ACHN (cell line): ENCODE results near the gene ANKS6.

ENCODE experiments used
- DNase-seq: peaks from one replicate; pipeline ENCODE4 v3.0.0-alpha.2; 2015
- in situ Hi-C: cut with HindIII; loops from 2 replicates; pipeline ENCODE4 v1.10.0; 2017; ENCODE audit warnings: low sequenced_read_pairs, low pct_ligation_motif_present, low pct_unique_long_range_greater_than_20kb

Gene ANKS6

GRCh38 chr9:98780059-98780749 lies 16.2 kb downstream of the ANKS6 start:
- in situ Hi-C loops, result no loop called here
- no peak for DNase-seq

GRCh38 chr9:98778711-98779530 lies 17.4 kb downstream of the ANKS6 start:
- DNase-seq, result peak; percentile 72
- in situ Hi-C loops, result no loop called here

- in situ Hi-C loops, result no loop called here
- no peak for DNase-seq
Measured at GRCh38 chr9:98778251-98778650, 18.1 kb downstream of the ANKS6 start.

DNA sequence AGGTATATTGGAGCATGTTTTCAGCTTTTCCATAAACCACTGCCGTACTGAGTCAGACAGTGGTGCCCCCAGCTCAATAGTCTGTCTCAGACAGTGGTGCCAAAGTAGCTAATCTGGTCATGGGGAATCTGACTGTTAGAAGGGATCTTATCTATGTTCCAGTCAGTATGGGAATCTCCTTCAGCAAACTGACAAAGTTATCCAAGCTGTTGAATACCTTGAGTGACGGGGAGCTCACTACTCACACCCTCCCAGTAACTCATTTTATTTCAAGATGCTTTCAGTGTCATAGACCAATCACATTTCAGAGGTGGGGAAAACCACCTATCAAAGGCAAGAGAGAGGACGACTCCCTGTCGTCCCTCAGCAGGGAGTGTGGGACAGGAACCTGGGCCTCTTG lies 18.7 kb downstream of the ANKS6 start:
- in situ Hi-C loops, result no loop called here

DNA sequence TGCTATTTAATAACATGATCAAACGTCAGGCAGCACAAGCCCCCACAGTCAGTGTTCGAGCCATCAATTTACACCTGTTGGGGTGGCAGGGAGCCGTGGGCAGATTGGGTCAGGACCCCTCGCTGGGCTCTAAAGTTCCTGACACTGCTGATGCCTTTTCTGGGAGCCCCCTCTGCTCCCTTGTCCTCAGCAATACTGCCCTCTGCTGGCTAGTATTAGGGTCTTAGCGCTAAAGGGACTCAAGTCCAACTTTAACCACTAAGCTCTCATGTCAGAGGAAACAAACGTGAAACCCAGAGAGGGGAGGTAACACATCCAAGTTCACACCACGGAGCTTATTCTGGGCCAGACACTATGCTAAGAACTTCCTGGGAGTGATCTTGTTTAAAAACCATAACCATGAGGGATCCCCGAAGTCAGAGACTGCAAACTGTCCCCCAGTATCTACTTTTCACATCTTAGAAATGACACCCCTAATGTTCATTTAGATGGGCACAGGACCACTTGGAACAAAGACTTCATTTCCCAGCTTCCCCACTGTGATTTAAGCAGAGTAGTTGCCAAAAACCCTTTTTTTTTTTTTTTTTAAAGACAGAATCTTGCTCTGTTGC lies 20.4 kb downstream of the ANKS6 start:
- peak; percentile 76 for DNase-seq
- in situ Hi-C loops, result no loop called here

More for the DNA sequence above, 18.7 kb downstream of the ANKS6 start:
- DNase-seq, result no peak

DNA sequence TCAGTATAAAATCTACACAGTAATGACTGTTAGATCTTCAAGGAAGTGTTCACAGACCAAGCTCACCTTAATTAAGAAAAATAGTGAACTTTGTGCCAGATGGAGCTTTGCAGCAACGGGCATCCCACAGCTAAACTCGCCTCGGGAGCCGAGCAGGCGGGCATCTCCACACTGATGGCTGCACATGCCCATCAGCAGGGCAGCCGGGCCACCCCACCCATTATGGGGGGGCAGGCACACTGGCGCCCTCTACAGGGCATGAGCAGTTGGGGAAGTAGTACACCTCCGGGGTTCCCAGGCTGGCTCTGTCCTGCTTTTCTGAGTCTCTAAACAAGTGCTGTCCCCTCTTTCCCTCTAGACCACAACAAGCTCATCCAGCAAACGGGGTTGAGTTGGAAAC lies 21.6 kb downstream of the ANKS6 start:
- in situ Hi-C loops, result no loop called here
- DNase-seq, result peak; percentile 33

- DNase-seq, result no peak
- in situ Hi-C loops, result no loop called here
Measured at GRCh38 chr9:98773721-98774120, 22.6 kb downstream of the ANKS6 start.

- in situ Hi-C loops, result no loop called here
- no peak for DNase-seq
Measured at GRCh38 chr9:98772364-98773155, 23.8 kb downstream of the ANKS6 start.

DNA sequence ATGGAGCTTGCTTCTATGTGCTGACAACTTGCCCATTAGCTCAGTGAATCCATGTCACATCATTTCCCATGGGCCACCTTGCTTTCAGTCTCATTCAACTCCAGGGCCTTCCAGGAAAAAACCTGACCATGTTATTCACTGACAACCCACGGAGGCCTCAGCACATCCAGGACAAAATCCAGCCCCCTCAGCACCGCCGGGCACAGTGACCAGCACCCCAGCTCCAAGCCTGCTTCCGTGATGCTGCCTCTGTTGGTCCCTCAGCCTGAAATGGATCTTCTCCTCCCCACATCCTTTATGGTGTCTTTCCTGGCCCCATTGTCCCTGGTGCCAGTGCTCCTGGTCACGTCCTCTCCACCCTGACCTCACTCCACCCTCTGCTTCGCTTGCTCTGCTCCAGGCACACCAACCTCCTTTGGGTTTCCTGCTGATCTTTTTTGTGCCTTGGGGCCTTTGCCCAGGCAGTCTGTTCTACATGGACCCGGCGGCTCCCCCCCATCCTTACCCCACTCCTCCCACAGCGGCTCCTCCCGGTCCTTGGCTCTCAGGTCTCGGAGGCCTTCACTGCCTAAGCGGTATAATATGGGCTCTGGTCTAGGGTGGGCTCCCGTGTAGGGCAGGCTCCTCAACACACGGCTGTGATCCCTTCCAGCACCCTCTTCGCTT lies 25.0 kb downstream of the ANKS6 start:
- in situ Hi-C loops, result no loop called here
- DNase-seq, result no peak

- DNase-seq, result no peak
Measured at GRCh38 chr9:98770717-98771116, 25.6 kb downstream of the ANKS6 start.

DNA sequence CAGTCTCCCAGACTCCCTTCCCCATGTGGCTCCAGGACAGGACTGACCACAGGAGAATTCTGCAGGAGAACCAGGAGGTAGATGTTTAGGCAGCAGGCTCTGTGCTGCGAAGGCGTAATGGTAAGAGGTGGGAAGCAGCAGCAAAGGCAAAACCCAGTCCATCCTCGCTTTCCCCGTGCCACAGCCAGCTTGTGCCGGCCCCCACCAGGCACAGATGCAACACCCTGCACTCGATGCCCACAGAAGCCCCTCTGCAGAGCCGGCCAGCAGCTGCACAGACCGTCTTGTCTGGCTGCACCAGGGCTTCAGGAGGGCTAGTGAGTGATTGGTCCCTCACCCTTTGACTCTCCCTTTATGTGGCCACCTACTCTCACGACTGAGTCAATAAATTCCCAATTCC lies 28.0 kb downstream of the ANKS6 start:
- no peak for DNase-seq
- in situ Hi-C loops, result no loop called here

More at GRCh38 chr9:98770717-98771116, 25.6 kb downstream of the ANKS6 start:
- in situ Hi-C loops, result no loop called here

DNA sequence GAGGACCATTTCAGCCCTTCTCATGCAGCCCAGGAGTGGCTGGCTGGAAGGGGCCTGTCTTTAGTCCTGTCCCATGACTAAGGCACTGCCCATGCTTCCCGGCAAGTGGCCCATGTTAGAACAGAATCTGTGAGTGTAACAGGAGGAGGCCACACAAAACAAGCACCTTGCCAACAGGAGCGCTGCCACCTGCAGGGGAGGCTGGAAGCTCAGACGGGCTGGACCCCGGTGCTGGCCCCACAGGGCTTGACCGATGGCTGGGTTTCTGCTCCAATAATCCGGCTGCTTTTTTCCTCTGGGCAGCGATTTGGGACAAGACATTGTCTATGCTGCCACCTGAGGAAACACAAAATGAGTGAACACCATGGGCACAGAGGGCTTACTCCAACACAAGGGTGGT lies 28.4 kb downstream of the ANKS6 start:
- no peak for DNase-seq
- in situ Hi-C loops, result no loop called here

GRCh38 chr9:98767196-98767595 lies 29.2 kb downstream of the ANKS6 start:
- DNase-seq, result no peak
- in situ Hi-C loops, result no loop called here

GRCh38 chr9:98766586-98766985 lies 29.8 kb downstream of the ANKS6 start:
- in situ Hi-C loops, result no loop called here
- no peak for DNase-seq

GRCh38 chr9:98765256-98765655 lies 31.1 kb downstream of the ANKS6 start:
- DNase-seq, result no peak
- in situ Hi-C loops, result no loop called here

DNA sequence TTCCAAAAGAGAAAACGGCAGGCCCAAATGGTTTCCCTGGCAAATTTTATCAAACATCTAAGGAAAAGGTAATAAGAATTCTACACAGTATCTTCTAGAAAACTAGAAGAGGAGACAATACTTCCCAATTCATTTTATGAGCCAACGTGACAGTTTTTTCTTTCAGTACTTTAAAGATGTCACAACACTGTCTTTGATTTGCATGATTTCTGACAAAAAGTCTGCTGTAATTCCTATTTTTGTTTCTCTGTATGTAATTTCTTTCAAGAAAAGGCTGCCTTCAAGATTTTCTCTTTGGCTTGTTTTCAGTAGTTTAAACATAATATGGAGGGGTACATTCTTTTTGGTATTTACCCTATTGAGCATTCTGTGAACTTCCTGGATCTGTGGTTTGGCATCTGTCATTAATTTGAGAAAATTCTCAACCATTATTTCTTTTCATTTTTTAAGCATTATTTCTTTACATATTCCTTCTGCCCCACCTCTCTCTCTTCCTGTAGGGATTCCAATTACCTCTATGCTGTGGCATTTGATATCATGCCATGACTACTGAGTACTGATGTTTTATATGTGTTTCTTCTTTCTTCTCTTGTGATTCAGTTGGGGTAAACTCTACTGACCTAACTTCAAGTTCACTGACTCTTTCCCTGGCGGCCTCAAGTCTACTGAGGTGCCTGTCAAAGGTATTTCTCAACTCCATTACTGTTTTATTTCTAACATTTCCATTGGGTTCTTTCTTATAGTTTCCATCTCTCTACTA lies 32.2 kb downstream of the ANKS6 start:
- DNase-seq, result no peak
- in situ Hi-C loops, result no loop called here

GRCh38 chr9:98760231-98760630 lies 36.1 kb downstream of the ANKS6 start:
- in situ Hi-C loops, result no loop called here
- no peak for DNase-seq
